ENCODE data around the gene CDK18.

CDK18 gene

GRCh38 chr1:205523891-205524793, 19.7 kb downstream of the CDK18 start:
- peak; percentile 64 for DNase-seq (ENCODE audit: low read depth)

- DNase-seq (ENCODE audit: low read depth), result no peak
These were observed 20.3 kb downstream of the CDK18 start for GRCh38 chr1:205524794-205525101.

GRCh38 chr1:205525495-205526285, 21.2 kb downstream of the CDK18 start:
- DNase-seq (ENCODE audit: low read depth), result no peak

- DNase-seq (ENCODE audit: low read depth), result no peak
These were observed 22.0 kb downstream of the CDK18 start for GRCh38 chr1:205526431-205526830.

GRCh38 chr1:205527931-205528330, 23.5 kb downstream of the CDK18 start:
- DNase-seq (ENCODE audit: low read depth), result no peak

- no peak for DNase-seq (ENCODE audit: low read depth)
These were observed 24.0 kb downstream of the CDK18 start for GRCh38 chr1:205528446-205528886.

- peak; percentile 80 for DNase-seq (ENCODE audit: low read depth)
These were observed 24.7 kb downstream of the CDK18 start for GRCh38 chr1:205528887-205529825.

- no peak for DNase-seq (ENCODE audit: low read depth)
These were observed 25.6 kb downstream of the CDK18 start for GRCh38 chr1:205530116-205530515.

- DNase-seq (ENCODE audit: low read depth), result no peak
These were observed 26.9 kb downstream of the CDK18 start for GRCh38 chr1:205531191-205532025.

GRCh38 chr1:205532026-205532898, 27.8 kb downstream of the CDK18 start:
- DNase-seq (ENCODE audit: low read depth), result no peak

- DNase-seq (ENCODE audit: low read depth), result no peak
These were observed 28.7 kb downstream of the CDK18 start for GRCh38 chr1:205532996-205533735.

GRCh38 chr1:205533748-205534443, 29.4 kb downstream of the CDK18 start:
- no peak for DNase-seq (ENCODE audit: low read depth)

- DNase-seq (ENCODE audit: low read depth), result no peak
These were observed 30.0 kb downstream of the CDK18 start for GRCh38 chr1:205534444-205534985.

- no peak for DNase-seq (ENCODE audit: low read depth)
These were observed 30.6 kb downstream of the CDK18 start for GRCh38 chr1:205535096-205535495.

GRCh38 chr1:205535866-205536758, 31.6 kb downstream of the CDK18 start:
- DNase-seq (ENCODE audit: low read depth), result no peak

GRCh38 chr1:205536759-205537361, 32.4 kb downstream of the CDK18 start:
- no peak for DNase-seq (ENCODE audit: low read depth)
